OCI-M2 (cell line): ENCODE measurements around the gene MLEC.
"Not testable (repeated sequence)": the region's sequence is repeated elsewhere in the genome, so short reads cannot be mapped to it uniquely, and the experiment has no call there.

Experiments
- DNase-seq: peaks from one replicate; lab custom pipeline; 2025; ENCODE audit not compliant: unreplicated experiment; lab: John Stamatoyannopoulos, UW

Gene MLEC

DNA sequence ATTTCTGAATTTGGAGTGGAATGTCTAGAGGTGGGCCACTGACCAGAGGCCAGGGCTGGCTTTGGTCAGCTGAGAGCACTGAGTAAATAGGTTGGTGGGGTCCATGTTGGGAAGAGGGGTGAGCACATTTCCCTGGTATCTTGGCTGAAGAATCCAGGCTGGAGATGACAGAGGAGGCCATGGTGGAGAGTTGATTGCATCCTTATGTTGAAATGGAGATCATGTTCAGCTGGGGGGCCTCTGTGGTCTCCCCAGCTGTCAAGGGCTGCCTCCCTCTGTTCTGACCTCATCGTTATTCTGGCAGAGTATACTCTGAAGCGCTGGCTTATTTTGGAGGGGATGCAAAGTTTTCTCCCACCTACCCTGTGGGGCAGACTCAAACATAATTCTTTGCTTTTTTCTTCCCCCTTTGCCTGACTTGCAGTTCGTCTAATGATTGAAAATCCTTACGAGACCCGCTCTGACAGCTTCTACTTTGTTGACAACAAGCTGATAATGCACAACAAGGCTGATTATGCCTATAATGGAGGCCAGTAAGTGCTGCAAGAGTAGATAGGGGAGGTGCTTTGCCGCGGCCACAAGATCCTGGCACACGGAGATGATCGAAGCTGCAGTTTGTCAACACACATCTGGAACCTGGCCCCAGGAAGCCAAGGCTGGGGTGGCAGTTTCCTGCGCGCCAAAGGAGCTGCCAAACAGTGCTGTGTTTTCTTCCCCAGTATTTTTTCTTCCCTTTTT lies 32.7 kb downstream of the MLEC start:
- DNase-seq, result no peak

DNA sequence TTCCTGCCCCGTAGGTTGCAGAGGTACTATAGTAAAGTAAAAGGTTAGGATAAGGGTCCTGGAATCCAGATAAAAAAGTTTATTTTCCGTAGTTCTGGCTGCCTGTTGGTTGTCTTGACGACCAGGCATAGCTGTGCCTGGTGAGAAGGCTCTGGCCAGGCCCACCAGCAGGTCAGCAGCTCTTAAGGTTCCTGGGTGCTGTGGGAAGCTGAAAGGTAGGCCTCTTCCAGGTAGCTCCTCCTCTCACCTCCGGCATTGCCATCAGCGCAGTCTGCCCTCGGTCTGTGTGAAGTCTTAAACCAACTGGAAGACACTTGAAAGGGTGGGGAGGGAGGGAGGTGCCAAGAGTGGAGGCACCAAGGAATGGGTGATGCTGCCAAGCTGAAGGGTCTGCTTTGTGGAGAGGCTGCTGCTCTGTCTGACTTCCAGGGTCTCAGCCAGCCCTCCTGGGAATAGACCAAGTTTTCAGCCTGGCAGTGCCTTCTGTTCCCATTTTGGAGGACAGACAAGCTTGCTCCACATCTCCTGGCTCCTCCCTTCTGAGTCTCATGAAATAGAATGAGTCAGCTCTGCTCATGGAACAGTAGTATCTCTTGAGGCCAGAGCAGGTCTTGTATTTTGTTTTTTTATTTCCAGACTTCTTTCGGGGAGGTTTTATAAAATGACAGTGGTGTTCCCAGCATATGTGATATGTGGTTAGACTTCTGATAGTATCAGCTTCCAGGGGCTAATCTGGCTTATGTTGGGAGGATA lies 33.5 kb downstream of the MLEC start:
- DNase-seq, result no peak

DNA sequence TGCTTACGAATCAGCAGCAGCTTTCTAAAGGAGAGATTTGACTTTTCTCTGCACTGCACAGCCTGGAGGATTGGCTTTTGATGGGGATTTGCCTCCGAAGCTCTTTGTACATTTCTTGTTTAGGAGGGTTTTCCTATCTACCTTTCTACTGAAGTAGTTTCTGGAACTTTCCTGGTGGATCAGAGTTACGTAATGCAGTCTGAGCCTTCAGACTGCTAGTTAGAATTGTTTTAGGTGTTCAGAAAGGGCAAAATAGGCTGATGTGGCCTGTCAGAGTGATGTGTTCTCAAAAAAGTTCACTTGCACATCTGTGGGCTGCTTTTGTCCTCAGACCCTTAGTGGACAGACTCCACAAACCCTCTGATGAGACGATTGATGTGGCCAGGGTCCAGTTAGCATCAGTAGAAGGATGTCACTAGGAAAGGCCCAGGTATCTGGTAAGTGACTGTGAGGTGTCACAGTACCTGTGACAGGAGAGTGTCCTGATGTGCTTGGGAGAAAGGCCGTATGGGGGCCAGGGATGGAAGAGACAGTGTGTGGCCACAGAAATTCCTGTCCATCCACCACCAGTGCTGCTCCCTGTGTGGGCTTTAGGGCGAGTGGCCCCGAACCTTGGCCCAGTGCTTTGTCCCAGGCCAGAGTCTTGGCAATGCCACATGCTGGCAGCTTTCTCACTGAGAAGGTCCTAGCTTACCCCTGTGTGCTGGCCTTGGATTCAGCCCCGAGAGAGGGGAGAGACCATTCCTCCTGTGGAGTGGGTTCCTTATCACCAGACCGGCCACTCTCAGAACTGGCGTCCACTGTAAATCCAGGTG lies 34.2 kb downstream of the MLEC start:
- no peak for DNase-seq

DNA sequence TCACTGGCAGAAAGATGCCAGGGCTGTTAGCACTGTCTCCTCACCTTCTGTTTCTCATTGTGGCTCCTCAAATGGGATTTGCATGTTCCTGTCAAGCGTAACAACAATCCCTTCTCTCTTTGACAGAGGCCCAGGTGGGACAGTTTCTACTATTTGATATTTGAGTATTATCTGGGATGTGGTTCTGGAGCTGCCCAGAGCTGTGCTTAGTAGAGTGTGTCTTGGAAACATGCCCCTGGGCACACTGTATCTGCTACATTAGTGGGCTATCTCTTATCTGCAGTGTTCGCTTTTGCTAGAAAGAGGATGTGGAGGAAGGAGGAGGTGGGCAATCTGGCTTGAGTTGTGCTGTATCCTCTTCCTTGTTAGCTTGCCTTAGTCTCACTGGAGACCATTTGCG lies 34.9 kb downstream of the MLEC start:
- DNase-seq, result no peak

DNA sequence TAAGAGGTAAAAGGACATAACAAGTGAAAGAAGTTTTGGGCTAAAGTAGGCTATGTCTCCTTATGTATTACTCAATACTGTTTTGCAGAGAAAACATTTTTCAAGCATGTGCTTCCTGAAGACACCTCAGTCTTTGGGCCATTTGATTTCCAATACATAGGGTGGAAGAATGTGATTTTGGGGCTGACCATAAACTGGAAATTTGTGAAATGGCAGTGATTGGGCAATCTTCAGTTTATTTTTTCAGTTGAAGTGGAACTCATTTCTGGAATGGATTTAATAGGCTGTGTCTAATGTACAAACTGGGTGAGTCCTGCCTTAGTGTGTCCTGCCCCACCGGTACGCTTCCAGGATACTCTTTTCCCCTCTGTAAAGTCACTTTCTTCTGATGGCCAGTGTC lies 35.8 kb downstream of the MLEC start:
- no peak for DNase-seq

DNA sequence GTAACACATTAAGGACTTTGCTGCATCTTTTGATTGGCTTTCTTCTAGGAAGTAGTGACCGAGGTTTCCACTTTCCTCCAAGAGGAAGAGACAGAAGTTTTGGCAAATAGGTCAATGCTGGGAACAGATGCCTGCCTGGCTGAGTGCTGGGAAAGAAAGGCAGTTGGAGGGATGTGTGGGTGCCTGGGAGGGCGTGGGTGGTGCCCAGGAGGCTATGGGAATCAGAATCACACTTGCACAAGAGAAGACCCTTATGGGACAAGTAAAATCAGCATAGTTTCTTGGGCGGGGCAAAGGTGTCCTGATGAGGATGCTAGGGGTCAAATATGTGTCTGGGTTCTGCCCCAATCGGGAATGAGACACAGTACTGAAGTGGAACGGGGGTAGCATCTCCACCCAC lies 37.8 kb downstream of the MLEC start:
- DNase-seq, result no peak

DNA sequence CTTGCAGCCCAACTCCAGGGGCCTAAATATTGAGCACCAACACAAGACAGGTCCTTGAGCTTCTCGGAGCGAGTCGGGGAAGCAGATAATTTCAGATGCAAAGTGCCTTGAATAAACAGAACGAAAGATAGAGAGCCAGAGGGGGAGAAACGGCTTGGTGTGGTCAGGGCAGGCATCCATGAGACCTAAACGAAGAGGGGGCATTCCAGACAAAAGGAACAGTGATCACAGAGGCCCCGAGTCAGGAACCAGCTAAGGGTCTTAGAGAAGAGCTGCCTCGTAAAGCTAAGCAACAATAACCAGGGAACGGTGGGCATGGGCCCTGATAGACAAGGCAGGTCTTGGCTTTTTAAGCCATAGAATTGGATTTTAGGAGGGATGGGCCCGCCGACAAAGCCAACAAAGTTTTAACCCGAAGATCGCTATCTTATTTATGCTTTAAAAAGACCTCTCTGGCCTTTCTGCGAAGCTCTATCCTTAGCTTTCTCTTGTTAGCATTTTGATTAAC lies 38.3 kb downstream of the MLEC start:
- no peak for DNase-seq

DNA sequence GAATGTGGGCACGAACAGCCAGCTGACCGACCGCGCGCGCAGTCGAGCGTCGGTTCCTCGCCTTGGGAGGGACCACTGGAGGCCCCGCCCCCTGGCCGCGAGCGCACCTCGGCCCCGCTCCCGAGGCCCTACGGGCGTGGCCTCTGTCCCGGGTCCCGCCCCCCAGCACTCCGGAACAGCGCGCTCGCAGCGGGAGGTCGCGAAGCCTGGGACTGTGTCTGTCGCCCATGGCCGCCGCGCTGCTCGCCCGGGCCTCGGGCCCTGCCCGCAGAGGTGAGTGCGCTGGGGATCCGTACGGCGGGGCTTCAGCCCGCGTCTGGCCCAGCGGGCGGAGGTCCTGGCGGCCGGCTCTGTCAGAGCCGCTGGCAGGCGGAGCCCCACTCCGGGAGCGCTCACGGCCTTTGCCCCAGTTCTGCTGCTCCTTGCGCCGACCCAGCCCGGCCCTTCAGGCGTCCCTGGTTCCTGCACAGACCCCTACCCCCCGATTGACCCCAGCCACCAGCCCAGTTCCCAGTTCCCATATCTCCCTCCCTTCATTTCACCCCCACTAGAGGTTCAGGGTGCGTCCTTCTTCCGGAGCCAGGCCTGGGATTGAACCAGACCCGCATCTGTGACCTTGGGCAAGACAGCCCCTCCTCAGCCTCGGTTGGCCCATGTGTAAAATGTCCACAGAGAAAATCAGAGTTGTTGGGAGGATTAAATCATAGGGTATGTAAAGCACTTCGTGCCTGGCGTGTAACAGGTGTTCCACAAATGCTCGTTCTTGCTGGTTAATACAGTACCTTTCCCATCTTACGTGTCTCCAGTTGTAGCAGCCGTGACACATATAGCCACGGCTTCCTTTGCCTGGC lies 38.9 kb downstream of the MLEC start, which contains the start of gene ACADS:
Gene ACADS, plus strand, starts transcription at position 168 of the 851 bp plus-strand sequence. Its CDS starts 60 bp downstream, at position 228.
- DNase-seq, result peak; percentile 43

DNA sequence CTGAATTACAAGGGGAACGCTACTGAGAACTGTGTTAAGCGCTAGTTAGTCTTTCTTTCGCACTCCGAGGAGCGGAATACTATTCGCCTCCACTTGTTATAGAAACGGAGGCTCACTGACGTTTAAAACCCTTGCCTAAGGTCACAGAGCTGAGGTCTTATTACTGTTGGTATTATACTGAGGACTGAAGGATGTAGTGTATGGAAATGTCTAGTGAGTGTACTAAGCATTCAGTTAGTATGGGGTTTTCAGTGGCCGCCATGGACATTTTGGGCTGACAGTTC lies 39.5 kb downstream of the MLEC start:
- DNase-seq, result no peak

DNA sequence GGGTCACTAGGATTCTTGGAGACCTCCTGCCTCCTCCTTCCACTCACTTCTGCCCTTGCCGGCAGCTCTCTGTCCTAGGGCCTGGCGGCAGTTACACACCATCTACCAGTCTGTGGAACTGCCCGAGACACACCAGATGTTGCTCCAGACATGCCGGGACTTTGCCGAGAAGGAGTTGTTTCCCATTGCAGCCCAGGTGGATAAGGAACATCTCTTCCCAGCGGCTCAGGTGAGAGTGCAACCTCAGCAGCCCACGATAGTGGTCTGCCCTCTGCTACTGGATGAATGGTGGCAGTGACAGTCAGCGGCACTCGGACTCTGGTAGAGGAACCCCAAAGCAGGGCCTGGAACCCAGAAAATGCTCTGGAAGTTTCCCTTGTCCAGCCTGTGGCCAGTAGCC lies 40.0 kb downstream of the MLEC start:
- no peak for DNase-seq

DNA sequence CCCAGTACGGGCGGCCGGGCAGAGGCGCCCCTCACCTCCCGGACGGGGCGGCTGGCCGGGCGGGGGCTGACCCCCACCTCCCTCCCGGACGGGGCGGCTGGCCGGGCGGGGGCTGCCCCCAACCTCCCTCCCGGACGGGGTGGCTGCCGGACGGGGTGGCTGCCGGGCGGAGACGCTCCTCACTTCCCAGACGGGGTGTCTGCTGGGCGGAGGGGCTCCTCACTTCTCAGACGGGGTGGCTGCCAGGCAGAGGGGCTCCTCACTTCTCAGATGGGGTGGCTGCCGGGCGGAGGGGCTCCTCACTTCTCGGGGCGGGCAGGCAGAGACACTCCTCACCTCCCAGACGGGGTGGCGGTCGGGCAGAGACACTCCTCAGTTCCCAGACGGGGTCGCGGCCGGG lies 45.2 kb downstream of the MLEC start:
- DNase-seq, result not testable (repeated sequence)

DNA sequence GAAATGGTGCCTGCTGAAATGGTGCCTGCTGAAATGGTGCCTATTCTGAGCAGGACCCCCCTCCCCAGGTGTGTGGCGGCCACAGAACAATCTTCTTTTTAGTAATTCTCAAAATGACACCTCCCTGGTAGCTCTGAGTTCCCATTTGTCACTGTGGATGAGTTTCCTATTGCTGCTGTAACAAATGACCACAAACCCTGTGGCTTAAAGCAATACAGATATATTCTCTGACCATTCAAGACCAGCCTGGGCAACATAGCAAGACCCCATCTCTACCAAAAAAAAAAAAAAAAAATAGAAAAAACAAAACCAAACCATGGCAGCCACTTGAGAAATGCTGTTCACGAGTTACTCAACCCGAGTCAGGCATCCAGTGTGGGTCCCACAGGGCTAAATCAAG lies 46.6 kb downstream of the MLEC start:
- no peak for DNase-seq

DNA sequence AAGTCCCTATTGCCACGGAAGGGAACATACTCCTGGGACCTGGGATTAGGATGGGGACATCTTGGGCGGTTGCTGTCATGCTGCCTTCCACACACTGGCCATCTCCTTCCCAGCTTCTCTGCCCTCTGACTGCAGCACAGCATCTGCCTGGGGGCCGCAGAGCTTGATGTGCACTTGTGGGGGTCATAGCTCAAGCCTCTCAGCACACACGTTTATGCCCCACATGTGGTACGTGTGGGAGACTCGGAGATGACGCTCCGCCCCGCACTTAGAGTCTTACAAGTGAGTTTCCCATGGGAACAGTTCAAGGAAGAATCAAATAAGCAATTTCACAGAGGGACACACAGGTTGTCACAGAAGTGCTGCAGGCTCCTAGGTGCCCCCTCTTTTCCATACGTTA lies 47.3 kb downstream of the MLEC start:
- no peak for DNase-seq

DNA sequence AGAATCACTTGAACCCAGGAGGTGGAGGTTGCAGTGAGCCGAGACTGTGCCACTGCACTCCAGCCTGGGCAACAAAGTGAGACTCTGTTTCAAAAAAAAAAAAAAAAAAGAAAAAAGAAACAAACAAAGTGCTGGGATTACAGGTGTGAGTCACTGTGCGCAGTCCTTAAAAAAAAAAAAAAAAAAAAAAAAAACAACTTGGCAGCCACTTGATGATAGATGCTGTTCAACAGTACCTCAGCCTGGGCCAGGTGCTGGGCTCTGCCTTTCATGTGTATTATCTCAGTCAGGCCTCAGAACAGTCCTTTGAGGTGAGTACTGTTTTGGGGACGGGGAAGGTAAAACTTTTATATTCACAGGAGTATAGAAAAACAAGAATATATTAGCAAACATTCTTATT lies 48.2 kb downstream of the MLEC start:
- no peak for DNase-seq

DNA sequence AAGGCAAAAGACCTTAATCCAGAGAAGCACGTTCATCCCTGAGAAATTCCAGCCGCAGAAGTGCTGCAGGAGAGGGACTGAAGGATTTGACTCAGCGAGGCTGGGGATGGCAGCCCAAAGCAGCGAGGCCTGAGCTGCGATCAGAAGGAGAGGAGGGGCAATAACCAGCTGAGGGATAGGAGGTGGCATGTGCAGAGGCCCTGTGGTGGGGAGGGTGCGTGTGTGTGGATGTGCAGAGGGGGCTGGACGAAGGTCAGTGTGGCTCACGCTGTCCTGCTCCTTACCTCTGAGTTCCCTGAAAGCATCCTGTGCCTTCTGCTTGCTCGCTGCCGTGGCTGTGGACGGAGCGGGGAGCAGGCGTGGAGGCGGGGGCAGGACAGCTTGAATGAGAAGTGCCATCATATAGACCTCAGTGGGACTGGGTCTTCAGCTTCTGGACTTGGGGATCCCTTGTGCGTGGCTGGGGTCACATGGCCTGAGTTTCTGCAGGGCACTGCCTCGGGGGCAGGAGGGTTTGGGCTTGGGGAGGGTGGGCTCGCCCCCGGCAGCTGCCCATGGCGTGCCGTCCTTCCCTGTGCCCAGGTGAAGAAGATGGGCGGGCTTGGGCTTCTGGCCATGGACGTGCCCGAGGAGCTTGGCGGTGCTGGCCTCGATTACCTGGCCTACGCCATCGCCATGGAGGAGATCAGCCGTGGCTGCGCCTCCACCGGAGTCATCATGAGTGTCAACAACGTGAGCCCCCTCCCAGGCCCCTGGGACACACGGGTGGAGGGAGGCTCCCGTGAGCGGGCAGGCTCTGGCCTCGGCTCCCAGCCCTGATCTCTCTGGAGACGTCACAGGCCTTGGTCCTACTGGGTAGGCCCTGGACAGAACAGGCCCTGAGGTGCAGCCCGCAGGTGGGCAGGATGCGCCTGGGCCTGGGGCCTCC lies 49.7 kb downstream of the MLEC start:
- no peak for DNase-seq

DNA sequence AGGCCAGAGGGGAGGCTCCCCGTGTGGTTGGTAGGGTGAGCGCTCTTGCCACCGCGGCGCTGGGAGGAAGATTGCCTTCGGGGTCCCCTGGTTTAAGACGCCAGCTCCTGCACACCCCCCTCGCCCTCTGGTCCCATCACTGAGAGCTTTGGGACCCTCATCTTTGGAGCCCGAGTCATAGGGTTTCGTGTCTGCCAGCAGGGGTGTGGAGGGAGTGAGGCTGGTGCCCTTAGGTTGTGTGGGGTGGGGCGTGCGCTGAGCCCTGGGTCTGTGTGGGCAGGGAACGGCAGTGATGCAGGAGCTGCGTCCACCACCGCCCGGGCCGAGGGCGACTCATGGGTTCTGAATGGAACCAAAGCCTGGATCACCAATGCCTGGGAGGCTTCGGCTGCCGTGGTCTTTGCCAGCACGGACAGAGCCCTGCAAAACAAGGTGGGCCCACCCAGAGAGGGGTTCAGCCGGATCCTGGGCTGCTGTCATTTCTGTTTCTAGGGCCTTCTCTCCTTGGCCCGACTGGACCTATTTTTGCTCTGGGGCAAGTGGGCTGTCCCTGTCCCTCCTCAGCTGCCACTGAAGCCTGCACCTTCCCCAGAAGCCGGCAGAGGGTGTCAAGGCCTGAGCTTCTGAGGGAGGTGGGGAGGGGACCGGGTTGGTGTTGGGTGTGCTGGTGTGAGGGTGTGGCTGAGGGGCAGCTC lies 50.8 kb downstream of the MLEC start:
- no peak for DNase-seq

DNA sequence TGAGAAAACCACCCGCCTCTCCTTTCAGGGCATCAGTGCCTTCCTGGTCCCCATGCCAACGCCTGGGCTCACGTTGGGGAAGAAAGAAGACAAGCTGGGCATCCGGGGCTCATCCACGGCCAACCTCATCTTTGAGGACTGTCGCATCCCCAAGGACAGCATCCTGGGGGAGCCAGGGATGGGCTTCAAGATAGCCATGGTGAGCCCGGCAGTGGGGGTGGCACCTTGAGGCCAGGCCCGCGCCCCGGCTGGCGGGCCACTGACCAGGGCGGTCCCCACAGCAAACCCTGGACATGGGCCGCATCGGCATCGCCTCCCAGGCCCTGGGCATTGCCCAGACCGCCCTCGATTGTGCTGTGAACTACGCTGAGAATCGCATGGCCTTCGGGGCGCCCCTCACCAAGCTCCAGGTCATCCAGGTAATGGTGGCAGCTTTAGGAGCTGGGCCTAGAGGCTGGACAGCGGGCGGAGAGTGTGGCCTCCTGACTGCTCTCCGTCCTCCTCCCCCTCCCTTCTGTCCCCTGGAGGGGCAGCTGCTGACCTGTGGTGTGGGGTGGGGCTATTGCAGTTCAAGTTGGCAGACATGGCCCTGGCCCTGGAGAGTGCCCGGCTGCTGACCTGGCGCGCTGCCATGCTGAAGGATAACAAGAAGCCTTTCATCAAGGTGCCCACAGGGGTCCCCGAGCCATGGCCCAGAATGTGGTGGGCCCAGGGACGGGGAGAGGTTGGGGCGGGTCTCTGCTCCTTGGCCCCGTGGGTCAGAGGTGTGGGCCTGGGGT lies 51.5 kb downstream of the MLEC start:
- no peak for DNase-seq

DNA sequence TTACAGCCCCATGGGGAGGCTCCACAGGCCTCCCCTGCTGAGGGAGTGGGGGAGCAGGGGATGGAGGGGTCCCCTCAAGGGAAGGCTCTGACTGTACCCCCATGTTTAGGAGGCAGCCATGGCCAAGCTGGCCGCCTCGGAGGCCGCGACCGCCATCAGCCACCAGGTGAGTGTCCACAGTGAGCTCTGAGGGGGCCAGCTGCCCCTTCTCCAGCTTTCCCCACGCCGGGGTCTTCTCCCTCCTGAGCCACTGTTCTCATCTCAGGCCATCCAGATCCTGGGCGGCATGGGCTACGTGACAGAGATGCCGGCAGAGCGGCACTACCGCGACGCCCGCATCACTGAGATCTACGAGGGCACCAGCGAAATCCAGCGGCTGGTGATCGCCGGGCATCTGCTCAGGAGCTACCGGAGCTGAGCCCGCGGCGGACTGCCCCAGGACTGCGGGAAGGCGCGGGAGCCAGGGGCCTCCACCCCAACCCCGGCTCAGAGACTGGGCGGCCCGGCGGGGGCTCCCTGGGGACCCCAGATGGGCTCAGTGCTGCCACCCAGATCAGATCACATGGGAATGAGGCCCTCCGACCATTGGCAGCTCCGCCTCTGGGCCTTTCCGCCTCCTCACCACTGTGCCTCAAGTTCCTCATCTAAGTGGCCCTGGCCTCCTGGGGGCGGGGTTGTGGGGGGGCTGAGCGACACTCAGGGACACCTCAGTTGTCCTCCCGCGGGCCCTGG lies 52.2 kb downstream of the MLEC start:
- DNase-seq, result no peak
